ENCODE data around the gene C12orf57.

The C12orf57 gene, protein sequence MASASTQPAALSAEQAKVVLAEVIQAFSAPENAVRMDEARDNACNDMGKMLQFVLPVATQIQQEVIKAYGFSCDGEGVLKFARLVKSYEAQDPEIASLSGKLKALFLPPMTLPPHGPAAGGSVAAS

DNA sequence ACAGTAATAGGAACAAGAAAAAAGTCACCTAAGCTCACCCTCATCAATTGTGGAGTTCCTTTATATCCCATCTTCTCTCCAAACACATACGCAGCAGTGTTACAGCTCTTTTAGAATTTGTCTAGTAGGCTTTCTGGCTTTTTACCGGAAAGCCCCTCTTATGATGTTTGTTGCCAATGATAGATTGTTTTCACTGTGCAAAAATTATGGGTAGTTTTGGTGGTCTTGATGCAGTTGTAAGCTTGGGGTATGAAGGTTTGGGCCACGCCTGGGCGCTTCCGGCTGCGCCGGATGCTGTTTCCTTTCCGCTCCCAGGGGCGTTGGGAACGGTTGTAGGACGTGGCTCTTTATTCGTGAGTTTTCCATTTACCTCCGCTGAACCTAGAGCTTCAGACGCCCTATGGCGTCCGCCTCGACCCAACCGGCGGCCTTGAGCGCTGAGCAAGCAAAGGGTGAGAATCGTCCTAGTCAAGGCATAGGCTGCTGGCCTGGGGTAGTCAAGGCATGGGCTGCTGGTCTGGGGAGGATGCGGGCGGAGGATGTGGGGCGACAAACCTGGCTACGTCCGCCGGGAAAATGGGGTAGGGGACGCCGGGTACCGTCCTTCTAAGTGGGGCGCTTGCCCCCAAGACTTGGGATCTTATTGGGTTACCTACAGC is at the start of gene C12orf57, which contains the start of gene RNU7-1:
C12orf57 (plus strand) TSS at position 301 of the 659 bp plus-strand sequence; CDS start at position 401, 100 bp downstream.
RNU7-1 (plus strand) TSS at position 95 of the 659 bp plus-strand sequence.
- TF ChIP-seq CTCF (IDR thresholded peaks at IDR 0.05): no peak

GRCh38 chr12:6894321-6894720 is 49.5 kb upstream of the C12orf57 start:
- no peak for TF ChIP-seq CTCF (IDR thresholded peaks at IDR 0.05)

DNA sequence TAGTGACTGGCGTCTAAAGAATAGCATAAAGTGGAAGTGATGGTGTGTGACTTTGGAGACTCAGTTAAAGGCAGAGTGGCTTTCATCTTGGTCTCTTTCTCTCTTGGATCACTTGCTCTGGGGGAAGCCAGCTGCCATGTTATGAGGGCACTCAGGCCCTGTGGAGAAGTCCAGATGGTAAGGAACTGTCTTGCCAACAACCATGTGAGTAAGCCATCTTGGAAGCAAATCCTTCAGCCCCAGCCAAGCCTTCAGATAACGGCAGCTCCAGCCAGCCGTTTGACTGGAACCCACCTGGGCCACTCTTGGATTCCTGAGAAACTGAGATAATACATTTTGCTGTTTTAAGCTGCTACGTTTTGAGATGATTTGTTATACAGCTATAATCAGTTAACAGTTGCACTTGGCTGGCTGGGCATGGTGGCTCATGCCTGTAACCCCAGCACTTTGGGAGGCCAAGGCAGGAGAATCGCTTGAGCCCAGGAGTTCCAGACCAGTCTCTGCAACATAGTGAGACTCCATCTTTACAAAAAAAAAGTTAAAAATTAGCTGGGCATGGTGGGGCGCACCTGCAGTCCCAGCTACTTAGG is 46.9 kb upstream of the C12orf57 start:
- no peak for TF ChIP-seq CTCF (IDR thresholded peaks at IDR 0.05)

DNA sequence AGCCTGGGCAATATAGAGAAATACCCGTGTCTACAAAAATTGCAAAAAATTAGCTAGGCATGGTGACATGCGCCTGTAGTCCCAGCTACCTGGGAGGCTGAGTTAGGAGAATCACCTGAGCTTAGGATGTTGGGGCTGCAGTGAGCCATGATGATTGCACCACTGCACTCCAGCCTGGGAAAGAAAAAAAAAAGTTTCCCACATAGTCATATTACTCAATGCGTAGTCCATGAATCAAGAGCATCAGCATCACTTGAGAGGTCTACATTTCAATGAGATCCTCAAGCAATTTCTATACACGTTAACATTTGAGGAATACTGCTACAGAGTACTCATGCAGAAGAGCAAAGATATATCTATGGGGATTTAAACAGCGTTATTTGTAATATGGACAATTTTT is 44.4 kb upstream of the C12orf57 start:
- TF ChIP-seq CTCF (IDR thresholded peaks at IDR 0.05): no peak

- TF ChIP-seq CTCF (IDR thresholded peaks at IDR 0.05): no peak
These were observed 43.8 kb upstream of the C12orf57 start for GRCh38 chr12:6899837-6900519.

DNA sequence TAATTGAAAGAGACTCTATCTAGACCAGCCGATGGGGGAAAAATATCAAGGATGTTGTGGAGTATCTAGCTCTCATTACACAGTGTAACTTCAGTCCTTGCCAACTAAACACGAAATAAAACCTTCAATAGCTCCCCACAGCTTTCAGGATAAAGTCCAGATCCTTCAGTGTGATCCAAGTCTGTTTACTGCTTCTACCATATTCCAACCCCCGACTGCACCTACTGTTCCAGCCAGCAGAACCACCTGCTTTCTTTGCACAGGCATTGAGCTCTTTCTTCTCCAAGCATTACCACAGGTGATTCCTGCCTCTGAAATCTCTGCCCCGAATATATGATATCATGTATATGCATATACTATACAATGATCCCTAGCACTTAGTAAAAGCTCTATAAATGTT is 41.4 kb upstream of the C12orf57 start:
- no peak for TF ChIP-seq CTCF (IDR thresholded peaks at IDR 0.05)

DNA sequence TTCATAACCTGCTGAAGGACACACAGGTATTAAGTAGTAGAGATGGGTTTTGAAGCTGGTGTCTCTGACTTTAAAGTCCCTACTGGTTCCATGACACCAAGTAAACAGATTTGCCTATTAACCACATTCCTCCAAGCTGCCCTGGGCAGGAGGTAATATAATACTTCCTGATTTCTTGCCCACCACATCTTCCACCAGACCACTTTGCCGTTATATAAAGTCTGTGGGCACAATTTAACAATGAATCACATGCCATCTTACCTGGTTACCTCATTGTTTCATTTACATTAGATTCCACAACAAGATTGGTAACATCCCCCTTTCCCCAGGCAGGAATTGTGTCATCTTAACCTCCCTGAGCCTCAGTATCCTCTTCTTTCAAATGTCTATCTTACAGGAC is 40.1 kb upstream of the C12orf57 start:
- TF ChIP-seq CTCF (IDR thresholded peaks at IDR 0.05): no peak
